NOMO-1 treated with DMSO at 0.1 percent for 48 hours (cell line): Measurements from ENCODE around the gene HDAC4.

ENCODE experiments used
- DNase-seq: peaks from one replicate; lab custom pipeline; 2025; ENCODE audit not compliant: unreplicated experiment; lab: John Stamatoyannopoulos, UW

Gene HDAC4

GRCh38 chr2:239194731-239195317 lies 206.0 kb downstream of the HDAC4 start:
- DNase-seq: no peak

- DNase-seq: no peak
Measured at GRCh38 chr2:239193925-239194677, 206.7 kb downstream of the HDAC4 start.

- no peak for DNase-seq
Measured at GRCh38 chr2:239193401-239193811, 207.4 kb downstream of the HDAC4 start.

GRCh38 chr2:239192975-239193374 lies 207.8 kb downstream of the HDAC4 start:
- DNase-seq: no peak

GRCh38 chr2:239192456-239192855 lies 208.4 kb downstream of the HDAC4 start:
- no peak for DNase-seq

GRCh38 chr2:239190921-239191885 lies 209.6 kb downstream of the HDAC4 start:
- DNase-seq: no peak

- DNase-seq: no peak
Measured at GRCh38 chr2:239190361-239190760, 210.5 kb downstream of the HDAC4 start.

GRCh38 chr2:239189711-239190131 lies 211.1 kb downstream of the HDAC4 start:
- DNase-seq: no peak

- no peak for DNase-seq
Measured at GRCh38 chr2:239188536-239188935, 212.3 kb downstream of the HDAC4 start.

GRCh38 chr2:239187464-239188253 lies 213.2 kb downstream of the HDAC4 start:
- DNase-seq: no peak

GRCh38 chr2:239186516-239187357 lies 214.1 kb downstream of the HDAC4 start:
- no peak for DNase-seq

GRCh38 chr2:239184968-239185903 lies 215.6 kb downstream of the HDAC4 start:
- DNase-seq: no peak

- no peak for DNase-seq
Measured at GRCh38 chr2:239184179-239184578, 216.6 kb downstream of the HDAC4 start.

- no peak for DNase-seq
Measured at GRCh38 chr2:239182981-239183791, 217.6 kb downstream of the HDAC4 start.

GRCh38 chr2:239181903-239182581 lies 218.8 kb downstream of the HDAC4 start:
- DNase-seq: no peak

GRCh38 chr2:239181074-239181902 lies 219.5 kb downstream of the HDAC4 start:
- DNase-seq: no peak
